ENCODE measurements around the gene OR51B2.
"Not testable (repeated sequence)": the region's sequence is repeated elsewhere in the genome, so short reads cannot be mapped to it uniquely, and the experiment has no call there.

OR51B2 gene

DNA sequence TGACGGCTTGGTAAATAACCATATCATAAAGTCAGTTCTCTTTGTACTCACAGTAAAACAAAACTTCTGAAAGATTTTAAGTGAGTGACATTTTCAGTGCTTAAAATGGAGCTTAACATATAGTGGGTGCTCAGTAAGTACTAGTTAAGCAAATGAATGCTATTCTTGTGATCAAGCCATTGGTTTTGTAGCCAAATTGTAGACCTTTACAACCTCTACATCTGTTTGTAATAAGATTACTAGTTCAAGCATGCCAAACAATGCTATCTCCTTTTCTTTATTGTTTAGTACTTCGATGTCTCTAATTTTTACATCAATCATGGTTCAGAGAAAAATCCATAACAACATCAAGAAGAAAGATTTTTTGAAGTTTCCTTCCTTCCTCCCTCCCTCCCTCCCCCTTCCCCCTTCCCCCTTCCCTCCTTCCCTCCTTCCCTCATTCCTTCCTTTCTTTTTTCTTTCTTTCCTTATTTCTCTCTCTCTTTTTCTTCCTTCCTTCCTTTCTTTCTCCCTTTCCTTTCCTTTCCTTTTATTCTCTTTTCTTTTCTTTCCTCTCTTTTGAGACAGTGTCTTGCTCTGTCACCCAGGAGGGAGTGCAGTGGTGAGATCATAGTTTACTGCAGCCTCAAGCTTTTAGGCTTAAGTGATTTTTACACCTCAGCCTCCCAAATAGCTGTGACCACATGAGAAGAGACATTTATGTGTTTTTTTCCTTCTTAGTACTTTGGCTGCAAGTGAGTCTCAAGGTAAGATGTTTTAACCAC, 16.7 kb downstream of the OR51B2 start:
- no peak for DNase-seq

DNA sequence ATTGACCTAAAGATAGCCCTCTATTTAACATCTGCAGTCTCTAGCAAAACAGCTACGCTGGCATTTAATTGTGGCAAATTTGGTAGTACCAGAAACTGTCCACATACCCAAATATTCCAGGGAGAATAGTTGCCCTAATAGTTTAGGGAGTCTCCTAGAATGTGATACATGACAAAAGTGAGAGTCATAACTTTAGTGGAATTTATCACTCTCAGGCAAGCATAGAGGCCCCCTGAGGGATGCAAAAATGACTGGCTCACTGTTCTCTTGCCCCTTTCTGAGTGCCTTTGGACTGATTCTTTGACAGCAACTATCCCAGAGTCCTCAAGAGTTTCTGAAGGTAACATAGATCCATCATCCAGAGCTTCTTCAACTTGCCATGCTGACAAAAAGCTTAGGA, 20.1 kb downstream of the OR51B2 start:
- DNase-seq, result no peak

DNA sequence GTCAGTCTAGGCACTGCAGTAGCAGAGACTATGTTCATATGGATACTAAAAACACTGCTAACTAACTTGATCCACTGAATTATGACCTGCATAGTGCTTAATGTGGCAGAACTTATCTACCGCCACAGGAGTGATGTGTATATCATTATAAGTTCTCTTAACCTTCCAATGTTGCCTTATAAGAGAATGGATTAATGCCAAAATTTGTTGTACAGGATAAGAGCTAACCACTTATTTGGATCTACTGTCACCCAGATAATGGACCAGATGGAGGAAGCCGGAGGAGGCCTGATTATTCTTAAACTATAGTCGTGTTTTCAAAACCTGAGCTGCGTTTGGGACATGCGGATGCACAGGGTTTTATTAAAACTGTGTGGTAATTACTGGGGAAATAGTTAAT, 20.5 kb downstream of the OR51B2 start:
- DNase-seq, result no peak

DNA sequence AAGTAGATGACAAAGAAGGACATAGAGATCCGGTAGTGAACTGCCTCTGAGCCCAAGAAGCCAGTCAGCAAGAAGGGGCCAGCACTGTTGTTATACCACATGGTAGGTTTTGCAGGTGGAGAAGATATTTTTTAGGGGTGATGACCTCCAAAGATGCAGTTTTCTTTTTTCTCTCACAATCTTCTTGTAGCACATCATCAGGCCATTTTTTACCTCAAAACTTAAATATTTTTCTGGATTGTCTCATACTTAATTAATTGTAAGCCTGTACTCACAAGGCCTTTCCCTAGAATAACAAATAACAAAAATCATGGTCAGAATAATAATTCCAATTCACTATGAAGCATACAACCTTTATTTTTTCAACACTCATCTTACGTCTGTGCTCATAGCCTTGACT, 22.3 kb downstream of the OR51B2 start, which contains the start of gene OR51B4:
TSS of gene OR51B4 (minus strand) at position 101 of the 400 bp plus-strand sequence. CDS start at position 101, 0 bp downstream.
- no peak for DNase-seq

DNA sequence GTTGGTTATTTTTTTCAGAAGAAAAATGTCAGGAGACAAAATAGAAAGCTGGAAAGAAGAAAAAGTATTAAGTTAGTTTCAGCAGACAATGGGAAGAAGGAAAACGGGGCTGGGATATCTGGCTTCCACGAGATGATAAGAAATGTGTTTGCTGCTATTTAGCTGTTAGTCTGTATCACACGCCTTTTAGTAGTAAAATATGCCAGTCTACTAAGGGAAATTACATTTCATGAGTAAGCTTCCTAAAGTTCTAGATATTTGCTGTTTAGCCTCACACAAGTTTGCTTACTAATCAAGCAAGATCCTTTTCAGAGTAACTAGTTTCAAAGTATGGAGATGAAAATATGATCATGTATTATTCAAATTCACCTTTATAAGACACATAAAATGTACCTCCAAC, 23.8 kb downstream of the OR51B2 start:
- no peak for DNase-seq

DNA sequence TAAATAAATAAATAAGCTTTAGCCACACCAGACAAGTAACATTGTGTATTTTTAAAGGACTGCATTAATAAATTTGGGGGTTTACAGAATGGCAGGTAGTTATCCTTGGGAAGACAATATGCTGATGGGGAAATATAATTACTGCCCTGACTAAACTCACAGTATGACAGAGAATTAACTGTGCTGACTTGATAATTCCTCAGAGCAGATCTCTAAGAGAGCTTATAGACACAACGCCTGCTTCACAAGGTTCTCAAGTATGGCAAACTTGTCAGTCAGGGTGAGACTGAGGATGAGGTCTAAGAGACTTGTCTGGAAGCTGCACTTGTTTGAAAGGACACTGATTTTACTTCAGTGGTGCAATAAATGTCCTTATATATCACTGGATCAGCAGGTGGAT, 25.6 kb downstream of the OR51B2 start:
- no peak for DNase-seq

DNA sequence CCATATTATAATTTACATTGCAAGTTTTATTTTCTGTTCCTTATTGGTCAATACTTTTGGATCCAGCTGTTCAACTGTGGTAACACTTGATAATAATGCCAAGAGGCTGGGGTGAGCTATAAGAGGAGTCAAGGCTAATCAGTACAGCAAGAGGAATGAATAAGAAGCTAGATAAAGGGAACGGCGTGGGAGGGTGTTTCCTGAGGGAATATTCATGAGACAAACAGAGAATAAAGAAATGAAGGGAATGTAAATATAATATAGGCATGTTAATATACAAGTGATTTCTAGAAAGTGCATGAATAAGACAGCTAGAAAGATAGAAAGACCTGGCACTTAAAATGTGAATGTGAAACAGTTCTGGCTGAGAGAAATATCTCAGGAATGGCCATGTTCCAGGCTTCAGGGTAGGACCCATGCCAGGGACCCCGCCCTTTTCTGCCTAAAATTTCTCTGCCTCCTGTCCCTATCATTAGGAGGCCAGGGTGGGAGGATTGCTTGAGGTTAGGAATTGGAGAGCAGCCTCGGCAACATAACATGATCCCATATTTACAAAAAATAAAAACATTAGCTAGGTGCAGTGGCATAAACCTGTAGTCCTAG, 26.3 kb downstream of the OR51B2 start:
- no peak for DNase-seq

DNA sequence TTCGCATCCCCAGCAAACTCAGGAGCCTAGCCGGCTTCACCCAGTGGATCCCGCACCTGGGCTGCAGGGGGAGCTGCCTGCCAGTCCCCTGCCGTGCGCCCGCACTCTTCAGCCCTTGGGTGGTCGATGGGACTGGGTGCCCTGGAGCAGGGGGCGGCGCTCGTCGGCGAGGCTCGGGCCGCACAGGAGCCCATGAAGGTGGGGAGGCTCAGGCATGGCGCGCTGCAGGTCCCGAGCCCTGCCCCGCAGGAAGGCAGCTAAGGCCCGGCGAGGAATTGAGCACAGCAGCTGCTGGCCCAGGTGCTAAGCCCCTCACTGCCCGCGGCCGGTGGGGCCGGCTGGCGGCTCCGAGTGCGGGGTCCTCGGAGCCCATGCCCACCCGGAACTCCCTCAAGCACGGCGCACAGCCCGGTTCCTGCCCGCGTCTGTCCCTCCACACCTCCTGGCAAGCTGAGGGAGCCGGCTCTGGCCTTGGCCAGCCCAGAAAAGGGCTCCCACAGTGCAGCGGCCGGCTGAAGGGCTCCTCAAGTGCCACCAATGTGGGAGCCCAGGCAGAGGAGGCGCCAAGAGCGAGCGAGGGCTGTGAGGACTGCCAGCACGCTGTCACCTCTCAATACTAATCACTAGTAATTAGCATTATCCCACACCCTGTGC, 29.6 kb downstream of the OR51B2 start:
- DNase-seq, result not testable (repeated sequence)

DNA sequence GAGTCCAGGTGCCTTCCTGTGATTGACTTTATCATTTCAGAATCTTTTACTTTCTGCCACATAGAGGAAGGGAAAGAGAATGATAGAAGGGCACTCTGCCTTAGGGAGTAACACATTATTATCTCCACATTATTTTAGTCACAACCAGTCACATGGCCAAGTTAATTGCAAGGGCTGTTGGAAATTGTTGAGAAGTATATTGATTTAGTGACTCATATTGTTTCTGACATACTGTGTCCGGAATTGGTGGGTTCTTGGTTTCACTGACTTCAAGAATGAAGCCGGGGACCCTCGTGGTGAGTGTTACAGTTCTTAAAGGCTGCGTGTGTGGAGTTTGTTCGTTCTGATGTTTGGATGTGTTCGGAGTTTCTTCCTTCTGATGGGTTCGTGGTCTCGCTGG, 31.1 kb downstream of the OR51B2 start:
- no peak for DNase-seq

DNA sequence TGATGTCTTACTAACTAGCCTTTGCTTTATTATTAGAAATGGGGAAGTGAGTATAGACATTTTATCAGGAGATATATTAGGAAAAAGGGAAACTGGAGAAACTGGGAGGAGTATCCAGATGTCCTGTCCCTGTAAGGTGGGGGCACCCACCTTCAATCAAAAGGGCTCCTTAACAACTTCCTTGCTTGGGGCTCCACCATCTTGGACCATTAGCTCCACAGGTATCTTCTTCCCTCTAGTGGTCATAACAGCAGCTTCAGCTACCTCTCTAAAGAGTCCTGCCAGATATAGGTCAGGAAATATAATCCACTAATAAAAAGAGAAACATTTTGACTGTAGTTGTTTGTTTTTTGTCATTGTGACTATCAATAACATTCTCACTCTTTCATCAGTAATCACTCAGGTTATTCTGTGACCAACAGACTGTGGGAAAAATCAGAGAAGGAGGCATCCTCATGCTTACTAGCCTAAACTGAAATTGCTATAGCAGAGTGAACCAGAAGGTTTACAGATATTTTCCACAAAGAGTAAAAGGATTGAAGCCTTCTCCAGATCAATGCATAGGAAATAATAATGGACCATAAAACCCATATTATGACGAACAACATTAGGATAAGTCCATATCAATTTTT, 32.8 kb downstream of the OR51B2 start:
- DNase-seq, result peak in 2 of 3 experiments; percentile 1 to 5

DNA sequence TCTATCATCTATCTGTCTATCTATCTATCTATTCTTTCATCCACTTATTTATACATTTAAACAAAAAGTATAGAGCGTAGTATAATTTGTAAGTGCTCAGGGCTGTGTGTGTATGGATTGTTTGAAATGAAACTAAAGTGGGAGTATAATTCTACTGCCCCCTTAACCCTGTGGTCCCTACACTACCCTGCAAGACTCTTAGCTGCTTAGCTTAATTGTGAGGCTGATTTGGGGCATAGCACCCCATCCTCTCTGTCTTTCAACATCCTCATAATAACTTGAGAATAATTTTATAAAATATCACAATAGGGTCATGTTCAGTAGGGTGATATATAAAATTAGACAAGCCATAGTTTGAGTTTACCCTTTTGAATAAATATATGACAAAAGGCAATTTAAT, 34.0 kb downstream of the OR51B2 start:
- DNase-seq, result no peak

DNA sequence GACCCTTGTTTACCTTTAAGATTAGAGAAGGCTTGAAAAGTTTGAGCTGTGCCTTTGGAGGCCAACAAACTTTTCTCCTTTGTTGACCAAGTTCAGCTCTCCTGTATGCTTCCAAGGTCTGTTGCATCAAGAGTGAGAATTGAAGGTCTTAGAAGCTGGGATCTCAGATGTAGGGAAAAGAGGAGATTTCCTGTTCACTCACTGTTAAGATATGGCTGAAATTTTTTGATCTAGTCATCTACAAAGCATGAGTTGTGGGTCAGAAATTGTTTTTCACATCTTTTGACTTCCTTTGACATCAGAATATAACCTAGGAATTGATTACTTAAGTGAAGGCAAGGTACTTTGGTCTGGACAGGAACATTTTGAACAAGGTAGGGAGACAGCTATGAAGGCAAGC, 34.4 kb downstream of the OR51B2 start:
- no peak for DNase-seq

DNA sequence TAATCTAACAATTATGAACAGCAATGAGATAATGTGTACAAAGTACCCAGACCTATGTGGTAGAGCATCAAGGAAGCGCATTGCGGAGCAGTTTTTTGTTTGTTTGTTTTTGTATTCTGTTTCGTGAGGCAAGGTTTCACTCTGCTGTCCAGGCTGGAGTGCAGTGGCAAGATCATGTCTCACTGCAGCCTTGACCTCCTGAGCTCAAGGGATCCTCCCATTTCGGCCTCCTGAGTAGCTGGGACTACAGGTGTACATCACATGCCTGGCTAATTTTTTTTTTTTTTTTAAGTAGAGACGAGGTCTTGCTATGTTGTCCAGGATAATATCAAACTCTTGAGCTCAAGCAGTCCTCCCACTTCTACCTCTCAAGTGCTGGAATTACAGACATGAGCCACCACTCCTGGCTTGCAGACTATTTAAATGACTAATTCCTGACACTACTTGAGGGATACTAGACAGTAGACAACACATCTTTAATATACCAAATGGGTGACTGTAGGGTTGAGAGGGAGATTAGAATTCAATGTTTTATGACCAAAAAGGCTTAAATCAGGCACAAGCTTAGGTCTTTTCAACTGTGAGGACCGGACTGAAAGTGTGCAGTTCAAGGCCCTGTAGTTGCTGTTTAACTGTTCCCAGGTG, 35.1 kb downstream of the OR51B2 start:
- no peak for DNase-seq

DNA sequence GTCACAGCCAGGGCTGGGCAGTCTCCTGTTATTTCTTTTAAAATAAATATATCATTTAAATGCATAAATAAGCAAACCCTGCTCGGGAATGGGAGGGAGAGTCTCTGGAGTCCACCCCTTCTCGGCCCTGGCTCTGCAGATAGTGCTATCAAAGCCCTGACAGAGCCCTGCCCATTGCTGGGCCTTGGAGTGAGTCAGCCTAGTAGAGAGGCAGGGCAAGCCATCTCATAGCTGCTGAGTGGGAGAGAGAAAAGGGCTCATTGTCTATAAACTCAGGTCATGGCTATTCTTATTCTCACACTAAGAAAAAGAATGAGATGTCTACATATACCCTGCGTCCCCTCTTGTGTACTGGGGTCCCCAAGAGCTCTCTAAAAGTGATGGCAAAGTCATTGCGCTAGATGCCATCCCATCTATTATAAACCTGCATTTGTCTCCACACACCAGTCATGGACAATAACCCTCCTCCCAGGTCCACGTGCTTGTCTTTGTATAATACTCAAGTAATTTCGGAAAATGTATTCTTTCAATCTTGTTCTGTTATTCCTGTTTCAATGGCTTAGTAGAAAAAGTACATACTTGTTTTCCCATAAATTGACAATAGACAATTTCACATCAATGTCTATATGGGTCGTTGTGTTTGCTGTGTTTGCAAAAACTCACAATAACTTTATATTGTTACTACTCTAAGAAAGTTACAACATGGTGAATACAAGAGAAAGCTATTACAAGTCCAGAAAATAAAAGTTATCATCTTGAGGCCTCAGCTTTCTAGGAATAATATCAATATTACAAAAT, 35.8 kb downstream of the OR51B2 start:
- DNase-seq, result no peak

DNA sequence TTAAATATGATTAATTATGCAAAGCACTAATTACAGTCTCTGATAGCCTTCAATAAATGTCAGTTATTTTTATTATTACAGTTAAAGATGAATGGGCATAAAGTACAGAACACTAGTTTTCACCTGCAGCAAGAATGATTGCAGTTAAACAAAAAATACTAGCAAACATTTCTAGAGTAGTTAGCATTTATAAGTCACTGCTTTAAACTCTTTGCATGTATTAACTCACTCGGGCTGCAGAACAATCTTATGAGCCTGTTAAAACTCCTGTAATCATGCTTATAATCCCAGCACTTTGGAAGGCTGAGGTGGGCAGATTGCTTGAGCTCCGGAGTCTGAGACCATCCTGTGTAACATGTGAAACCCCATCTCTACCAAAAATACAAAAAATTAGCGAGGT, 37.2 kb downstream of the OR51B2 start:
- DNase-seq, result no peak

DNA sequence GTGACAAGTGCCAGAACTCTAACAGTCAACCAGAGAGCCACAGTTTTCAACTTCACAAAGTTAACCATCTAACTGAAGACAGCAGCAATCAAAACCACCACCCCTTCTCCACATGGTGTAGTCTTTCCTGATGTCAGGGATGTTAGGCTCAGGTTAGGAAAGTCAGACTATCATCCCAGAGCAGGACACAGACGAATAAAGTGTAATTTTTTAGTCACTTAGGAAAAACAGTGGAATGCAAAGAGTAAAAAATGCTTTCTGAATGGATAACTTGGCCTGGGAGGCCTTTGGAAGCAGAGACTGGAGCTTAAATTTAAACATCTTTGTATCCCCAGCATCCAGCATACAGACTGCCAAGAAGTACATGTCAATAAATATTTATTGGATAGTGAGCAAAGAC, 37.7 kb downstream of the OR51B2 start:
- DNase-seq, result no peak

DNA sequence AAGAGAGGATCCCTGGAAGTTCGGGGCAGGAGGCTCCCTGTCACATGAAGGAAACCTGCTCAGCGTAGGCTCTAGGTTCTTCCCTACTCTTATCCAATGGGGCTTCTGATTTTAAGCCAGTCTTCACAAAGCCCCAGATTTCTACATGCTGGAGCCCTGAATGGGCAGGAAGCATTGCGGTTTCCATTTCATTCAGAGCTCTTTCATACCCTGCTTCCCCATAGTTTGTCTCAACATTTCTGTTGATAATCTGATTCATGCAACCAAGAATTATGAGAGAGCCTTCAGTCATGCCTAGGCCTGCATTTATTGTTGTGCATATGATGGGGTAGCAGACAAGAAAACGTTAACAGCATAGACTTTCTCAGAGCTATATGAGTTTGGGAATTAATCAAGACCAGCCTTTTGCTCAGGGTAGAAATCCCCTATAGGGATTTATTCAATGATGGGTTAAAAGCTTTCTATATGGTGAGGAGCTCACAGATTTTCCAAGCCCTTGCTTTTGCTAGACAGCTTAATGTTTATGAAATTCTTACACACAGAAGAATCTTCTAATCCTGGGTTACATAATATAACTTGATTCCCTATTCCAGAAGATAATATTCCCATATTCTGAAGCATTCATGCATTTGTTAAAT, 38.3 kb downstream of the OR51B2 start:
- no peak for DNase-seq

DNA sequence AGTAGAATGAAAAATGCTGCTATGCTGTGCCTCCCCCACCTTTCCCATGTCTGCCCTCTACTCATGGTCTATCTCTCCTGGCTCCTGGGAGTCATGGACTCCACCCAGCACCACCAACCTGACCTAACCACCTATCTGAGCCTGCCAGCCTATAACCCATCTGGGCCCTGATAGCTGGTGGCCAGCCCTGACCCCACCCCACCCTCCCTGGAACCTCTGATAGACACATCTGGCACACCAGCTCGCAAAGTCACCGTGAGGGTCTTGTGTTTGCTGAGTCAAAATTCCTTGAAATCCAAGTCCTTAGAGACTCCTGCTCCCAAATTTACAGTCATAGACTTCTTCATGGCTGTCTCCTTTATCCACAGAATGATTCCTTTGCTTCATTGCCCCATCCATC, 39.5 kb downstream of the OR51B2 start:
- no peak for DNase-seq

DNA sequence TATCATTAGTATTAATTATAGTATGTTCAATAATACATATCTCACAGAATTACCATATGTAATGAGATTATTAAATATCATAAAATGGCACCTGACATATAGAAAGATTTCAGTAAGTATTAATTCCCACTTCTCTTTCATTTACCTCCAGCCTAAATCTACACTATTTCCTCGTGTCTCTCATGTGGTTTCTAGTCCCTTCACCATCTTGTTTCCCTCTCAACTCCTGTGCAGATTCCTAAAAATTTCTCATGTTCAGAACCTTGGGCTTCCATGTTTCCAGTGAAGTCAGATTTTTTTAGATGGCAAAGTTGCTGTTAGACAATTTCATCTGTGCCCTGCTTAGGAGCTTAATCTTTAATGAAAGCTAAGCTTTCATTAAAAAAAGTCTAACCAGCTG, 40.2 kb downstream of the OR51B2 start:
- DNase-seq, result no peak

DNA sequence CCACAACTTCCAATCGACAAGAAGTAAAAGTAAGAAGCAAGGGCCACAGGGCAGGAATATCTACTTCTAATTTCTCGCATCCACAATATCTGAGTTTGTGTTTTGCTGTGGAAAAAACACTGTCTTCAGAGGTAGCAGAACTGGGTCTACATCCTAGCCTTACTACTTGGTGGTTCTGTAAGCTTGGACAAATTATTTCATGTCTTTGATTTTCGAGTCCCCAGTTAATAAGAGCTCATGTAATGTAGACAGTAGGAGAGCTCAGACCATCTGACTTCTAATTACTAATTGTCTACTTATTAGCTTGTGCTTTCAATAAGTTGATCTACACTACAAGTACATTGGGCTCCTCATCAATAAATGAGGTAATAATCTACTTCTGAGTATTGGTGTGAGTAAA, 41.0 kb downstream of the OR51B2 start:
- no peak for DNase-seq

DNA sequence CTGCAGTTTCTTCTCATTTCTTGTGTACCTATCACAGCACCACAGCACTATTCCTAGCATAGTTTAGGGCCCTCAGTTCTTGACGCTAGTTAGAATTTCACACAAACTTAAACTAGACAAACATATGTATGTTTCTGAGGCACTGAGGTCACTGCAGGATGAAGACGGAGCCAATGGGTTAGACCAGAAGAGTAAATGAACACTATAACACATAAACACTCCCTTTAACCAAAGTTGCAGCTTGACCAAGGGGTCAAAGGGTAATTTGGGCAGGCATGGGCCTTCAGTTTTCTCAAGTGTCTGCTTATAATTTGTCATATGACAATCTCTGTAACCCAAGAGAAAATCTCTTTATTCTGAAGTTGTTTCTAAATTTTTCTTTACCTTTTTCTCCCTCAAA, 41.5 kb downstream of the OR51B2 start:
- no peak for DNase-seq

DNA sequence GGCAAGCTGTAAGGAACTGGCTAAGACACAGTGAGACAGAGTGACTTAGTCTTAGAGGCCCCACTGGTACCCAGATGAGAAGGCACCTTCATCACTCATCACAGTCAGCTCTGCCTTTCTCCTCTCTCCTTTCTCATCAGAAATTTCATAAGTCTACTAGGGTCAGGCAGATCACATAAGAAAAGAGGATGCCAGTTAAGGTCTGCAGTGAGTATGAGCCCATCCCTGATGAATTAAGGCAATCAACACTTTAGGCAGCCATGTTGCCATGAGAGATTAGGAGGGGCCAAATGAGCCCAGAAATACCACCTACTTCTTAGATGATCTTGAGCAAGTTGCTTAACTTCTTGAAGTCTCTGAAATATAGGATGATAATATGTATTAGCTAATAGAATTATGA, 42.5 kb downstream of the OR51B2 start:
- DNase-seq, result no peak
